ENCODE data around the gene ZFP91. TPM values are rescaled to one million over a fixed set of nuclear protein-coding genes. Genes with fewer than 3 reads are reported as not detected.

Gene ZFP91
- total RNA-seq, 2 experiments from 2014 or later = 38.7 to 50.9 TPM

DNA sequence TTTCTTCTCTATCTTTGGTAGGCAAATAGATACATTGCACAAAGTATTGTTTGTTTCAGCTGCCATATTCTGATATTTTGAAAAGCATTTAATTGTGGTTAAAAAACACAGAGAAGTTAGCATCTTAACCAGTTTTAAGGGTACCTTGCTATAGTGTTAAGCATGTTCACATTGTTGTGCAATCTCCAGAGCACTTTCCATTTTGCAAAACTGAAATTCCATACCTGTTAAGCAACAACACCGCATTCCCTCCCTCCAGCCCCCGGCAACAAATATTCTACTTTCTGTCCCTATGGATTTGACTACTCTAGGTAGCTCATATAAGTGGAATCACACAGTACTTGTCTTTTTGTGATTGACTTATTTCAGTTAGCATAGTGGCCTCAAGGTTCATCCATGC, 77.5 kb downstream of the ZFP91 start:
- TF ChIP-seq CTCF (conservative IDR thresholded peaks at IDR 0.05; ENCODE audit: low read length) = no peak
- TF ChIP-seq EZH2phosphoT487 (IDR thresholded peaks at IDR 0.05; ENCODE audit: borderline replicate concordance, low read depth, low read length) = no peak
- no peak overlapping the region for H3K4me2 ChIP-seq (ENCODE audit: low read length)
- H4K20me1 ChIP-seq (ENCODE audit: insufficient read depth, low read length) = no peaks in the 10 kb centered on the region
- no peaks in the 10 kb centered on the region for H3K79me2 ChIP-seq (ENCODE audit: insufficient read depth, low read depth, low read length)
- no peaks in the 10 kb centered on the region for H3K9me2 ChIP-seq (ENCODE audit: insufficient read depth, low read length)
- ChIA-PET POLR2A (interaction anchor here (0.6 kb wide), 1 partner anchor 807 kb away, joined by 3 read pairs; no protein-coding TSS in a partner anchor), CTCF (ENCODE audit: unreplicated experiment) (no interaction called here)
- H3K4me3 ChIP-seq (ENCODE audit: low read depth, low read length, poor library complexity, severe bottlenecking) = no peak overlapping the region
- H2AFZ ChIP-seq (ENCODE audit: low read length) = no peak overlapping the region
- BruUV-seq (replicated peaks) = no TSS peak
- no peak overlapping the region for H3K27ac ChIP-seq (ENCODE audit: low read depth, low read length, poor library complexity, severe bottlenecking)
- H3K4me1 ChIP-seq (ENCODE audit: insufficient read depth, low read length, poor library complexity, severe bottlenecking) = no peaks in the 10 kb centered on the region
- DNase-seq (ENCODE audit: low spot score) = no peak
- no peaks in the 10 kb centered on the region for H3K9me3 ChIP-seq (ENCODE audit: low read length)
- intact Hi-C loops (cut with micrococcal nuclease; ENCODE audit: unreplicated experiment) = loop anchor here (10.0 kb wide), 1 partner anchor 268 kb away; no protein-coding TSS in a partner anchor
- H3K36me3 ChIP-seq (ENCODE audit: insufficient read depth, low read length) = no peaks in the 10 kb centered on the region

GRCh38 chr11:58658623-58659022, 79.8 kb downstream of the ZFP91 start:
- H2AFZ ChIP-seq (ENCODE audit: low read length) = no peak overlapping the region
- no peaks in the 10 kb centered on the region for H3K79me2 ChIP-seq (ENCODE audit: insufficient read depth, low read depth, low read length)
- no TSS peak for BruUV-seq (replicated peaks)
- H3K4me2 ChIP-seq (ENCODE audit: low read length) = no peak overlapping the region
- no peaks in the 10 kb centered on the region for H3K36me3 ChIP-seq (ENCODE audit: insufficient read depth, low read length)
- no peak overlapping the region for H3K27ac ChIP-seq (ENCODE audit: low read depth, low read length, poor library complexity, severe bottlenecking)
- no peaks in the 10 kb centered on the region for H3K4me1 ChIP-seq (ENCODE audit: insufficient read depth, low read length, poor library complexity, severe bottlenecking)
- TF ChIP-seq CTCF (conservative IDR thresholded peaks at IDR 0.05; ENCODE audit: low read length) (no peak), EZH2phosphoT487 (IDR thresholded peaks at IDR 0.05; ENCODE audit: borderline replicate concordance, low read depth, low read length) (no peak)
- no peaks in the 10 kb centered on the region for H4K20me1 ChIP-seq (ENCODE audit: insufficient read depth, low read length)
- ChIA-PET POLR2A (no interaction called here), CTCF (ENCODE audit: unreplicated experiment) (no interaction called here)
- intact Hi-C loops (cut with micrococcal nuclease; ENCODE audit: unreplicated experiment) = loop anchor here (10.0 kb wide), 1 partner anchor 266 kb away; no protein-coding TSS in a partner anchor
- H3K9me3 ChIP-seq (ENCODE audit: low read length) = no peaks in the 10 kb centered on the region
- no peak for DNase-seq (ENCODE audit: low spot score)
- H3K4me3 ChIP-seq (ENCODE audit: low read depth, low read length, poor library complexity, severe bottlenecking) = no peak overlapping the region
- no peaks in the 10 kb centered on the region for H3K9me2 ChIP-seq (ENCODE audit: insufficient read depth, low read length)

DNA sequence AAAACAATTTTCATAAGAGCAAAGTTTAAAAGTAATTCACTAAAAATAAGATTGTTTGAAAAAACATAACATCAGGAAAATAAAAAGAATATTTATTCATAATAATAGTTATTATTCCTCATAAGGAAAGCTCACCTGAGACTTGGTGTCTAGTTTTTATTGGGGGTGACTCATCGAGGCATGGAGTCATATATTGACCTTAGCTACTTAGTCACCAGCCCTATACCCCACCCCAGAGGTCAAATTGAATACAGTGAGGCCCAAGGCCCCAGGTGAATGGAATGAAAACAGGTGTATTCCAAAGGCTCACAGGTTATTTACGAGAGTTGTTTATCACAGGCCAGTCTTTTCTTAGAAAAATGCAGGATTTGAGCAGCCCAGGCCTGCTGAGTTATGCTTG, 80.5 kb downstream of the ZFP91 start:
- intact Hi-C loops (cut with micrococcal nuclease; ENCODE audit: unreplicated experiment) = loop anchor here (10.0 kb wide), 1 partner anchor 265 kb away; no protein-coding TSS in a partner anchor
- Histone ChIP-seq H3K4me3 (ENCODE audit: low read depth, low read length, poor library complexity, severe bottlenecking) (no peak overlapping the region), H3K4me1 (ENCODE audit: insufficient read depth, low read length, poor library complexity, severe bottlenecking) (no peaks in the 10 kb centered on the region), H4K20me1 (ENCODE audit: insufficient read depth, low read length) (no peaks in the 10 kb centered on the region), H3K79me2 (ENCODE audit: insufficient read depth, low read depth, low read length) (no peaks in the 10 kb centered on the region), H3K4me2 (ENCODE audit: low read length) (no peak overlapping the region), H3K9me3 (ENCODE audit: low read length) (no peaks in the 10 kb centered on the region), H3K9me2 (ENCODE audit: insufficient read depth, low read length) (no peaks in the 10 kb centered on the region), H3K27ac (ENCODE audit: low read depth, low read length, poor library complexity, severe bottlenecking) (no peak overlapping the region), H2AFZ (ENCODE audit: low read length) (no peak overlapping the region), H3K36me3 (ENCODE audit: insufficient read depth, low read length) (no peaks in the 10 kb centered on the region)
- no peak for DNase-seq (ENCODE audit: low spot score)
- POLR2A ChIA-PET = no interaction called here
- no TSS peak for BruUV-seq (replicated peaks)
- TF ChIP-seq CTCF (conservative IDR thresholded peaks at IDR 0.05; ENCODE audit: low read length) (no peak), EZH2phosphoT487 (IDR thresholded peaks at IDR 0.05; ENCODE audit: borderline replicate concordance, low read depth, low read length) (no peak)
- CTCF ChIA-PET (ENCODE audit: unreplicated experiment) = no interaction called here

All from OCI-LY7 (cell line).